NB4 (cell line): ENCODE measurements around the gene OSBPL10.

Experiments
- DNase-seq: peaks from one replicate; pipeline ENCODE4 v3.0.0; 2010; ENCODE audit warnings: low read depth
- H3K4me3 ChIP-seq: one replicate; pipeline ENCODE4 v1.5.1; 2011; ENCODE audit warnings: mild to moderate bottlenecking, low read depth, low read length, moderate library complexity
- MAX ChIP-seq: IDR thresholded peaks from 2 replicates; pipeline ENCODE4 v1.6.1; 2011; ENCODE audit warnings: low read depth, low read length
- MYC ChIP-seq: IDR thresholded peaks from 2 replicates; pipeline ENCODE4 v1.6.1; 2011; ENCODE audit warnings: low read depth, low read length
- POLR2A ChIP-seq: IDR thresholded peaks from 2 replicates; pipeline ENCODE4 v1.6.1; 2011; ENCODE audit warnings: mild to moderate bottlenecking; ENCODE audit not compliant: insufficient read length; ENCODE audit errors: extremely low read depth
- TF ChIP-seq, protein P1 (sequence below): IDR thresholded peaks from one replicate; pipeline ENCODE4 v1.5.1; 2012; ENCODE audit warnings: low read depth, low read length

Gene OSBPL10

GRCh38 chr3:31671451-31671850 lies 309.6 kb downstream of the OSBPL10 start:
- DNase-seq: no peak
- TF ChIP-seq MAX (no peak), MYC (no peak)

GRCh38 chr3:31670722-31671121 lies 310.3 kb downstream of the OSBPL10 start:
- no peak overlapping the region for H3K4me3 ChIP-seq
- no peak for DNase-seq
- no peak for TF ChIP-seq POLR2A
- TF ChIP-seq, protein P1, sequence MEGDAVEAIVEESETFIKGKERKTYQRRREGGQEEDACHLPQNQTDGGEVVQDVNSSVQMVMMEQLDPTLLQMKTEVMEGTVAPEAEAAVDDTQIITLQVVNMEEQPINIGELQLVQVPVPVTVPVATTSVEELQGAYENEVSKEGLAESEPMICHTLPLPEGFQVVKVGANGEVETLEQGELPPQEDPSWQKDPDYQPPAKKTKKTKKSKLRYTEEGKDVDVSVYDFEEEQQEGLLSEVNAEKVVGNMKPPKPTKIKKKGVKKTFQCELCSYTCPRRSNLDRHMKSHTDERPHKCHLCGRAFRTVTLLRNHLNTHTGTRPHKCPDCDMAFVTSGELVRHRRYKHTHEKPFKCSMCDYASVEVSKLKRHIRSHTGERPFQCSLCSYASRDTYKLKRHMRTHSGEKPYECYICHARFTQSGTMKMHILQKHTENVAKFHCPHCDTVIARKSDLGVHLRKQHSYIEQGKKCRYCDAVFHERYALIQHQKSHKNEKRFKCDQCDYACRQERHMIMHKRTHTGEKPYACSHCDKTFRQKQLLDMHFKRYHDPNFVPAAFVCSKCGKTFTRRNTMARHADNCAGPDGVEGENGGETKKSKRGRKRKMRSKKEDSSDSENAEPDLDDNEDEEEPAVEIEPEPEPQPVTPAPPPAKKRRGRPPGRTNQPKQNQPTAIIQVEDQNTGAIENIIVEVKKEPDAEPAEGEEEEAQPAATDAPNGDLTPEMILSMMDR: no peak
- no peak for TF ChIP-seq MAX
- no peak for TF ChIP-seq MYC

More at GRCh38 chr3:31671451-31671850, 309.6 kb downstream of the OSBPL10 start:
- H3K4me3 ChIP-seq: no peak overlapping the region

DNA sequence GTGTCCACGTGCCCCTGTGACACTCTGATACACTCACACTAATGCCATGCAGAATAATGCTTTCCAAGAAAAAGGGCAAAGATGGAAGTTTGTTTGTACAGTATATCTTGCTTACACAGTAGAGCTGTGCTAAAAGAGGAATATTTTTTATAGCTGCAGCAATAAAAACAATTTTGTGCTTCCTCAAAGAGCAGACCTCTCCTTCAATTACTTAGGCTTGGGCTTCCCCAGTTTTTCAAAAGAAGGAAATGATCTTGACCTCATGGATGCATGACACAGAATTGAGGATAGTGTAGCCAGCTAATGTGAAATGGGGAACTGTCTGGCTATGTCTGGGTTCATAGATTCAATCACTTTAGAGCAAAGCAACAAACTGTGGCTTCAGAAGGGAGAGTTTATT lies 310.9 kb downstream of the OSBPL10 start:
- DNase-seq: peak; percentile 15
- no peak for TF ChIP-seq MAX
- TF ChIP-seq, protein P1: no peak
- TF ChIP-seq POLR2A: no peak
- TF ChIP-seq MYC: no peak
- H3K4me3 ChIP-seq: no peak overlapping the region

DNA sequence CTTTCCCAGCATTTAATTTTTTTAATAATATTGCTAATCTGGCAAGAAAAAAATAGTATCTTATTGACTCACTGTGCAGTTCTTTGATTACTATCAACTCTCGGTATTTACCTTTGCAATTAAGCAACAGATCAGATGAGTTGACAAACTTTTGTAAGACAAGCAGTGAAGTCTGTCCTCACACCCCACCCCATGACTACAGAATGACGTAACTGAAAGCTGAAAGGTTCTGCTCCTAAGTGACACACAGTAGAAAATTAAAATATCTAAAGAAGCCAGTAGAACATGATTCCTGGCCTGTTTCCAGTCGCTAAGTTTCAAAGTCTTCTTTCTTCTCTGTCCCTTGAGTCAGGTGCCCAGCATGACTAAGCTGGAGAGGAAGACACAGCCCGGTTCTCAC lies 312.8 kb downstream of the OSBPL10 start:
- TF ChIP-seq, protein P1: no peak
- TF ChIP-seq MYC (no peak), POLR2A (no peak), MAX (no peak)
- no peak overlapping the region for H3K4me3 ChIP-seq
- DNase-seq: no peak

DNA sequence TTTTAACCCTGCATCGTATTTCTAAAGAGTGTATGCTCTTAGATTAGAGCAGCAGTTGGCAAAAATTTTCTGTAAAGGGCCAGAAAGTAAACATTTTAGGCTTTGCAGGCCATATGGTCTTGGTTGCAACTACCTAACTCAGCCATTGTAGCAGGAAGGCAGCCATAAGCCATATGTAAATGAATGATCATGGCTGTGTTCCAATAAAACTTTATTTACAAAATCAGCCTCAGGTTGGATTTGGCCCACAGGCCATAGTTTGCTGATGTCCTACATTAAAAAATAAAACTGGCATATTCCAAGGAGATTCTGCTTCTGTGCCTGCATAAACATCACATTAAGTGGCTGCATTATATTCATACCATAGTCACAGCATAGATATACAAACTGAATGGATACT lies 313.5 kb downstream of the OSBPL10 start:
- DNase-seq: no peak
- H3K4me3 ChIP-seq: no peak overlapping the region
- TF ChIP-seq MAX (no peak), POLR2A (no peak)
- TF ChIP-seq, protein P1: no peak

DNA sequence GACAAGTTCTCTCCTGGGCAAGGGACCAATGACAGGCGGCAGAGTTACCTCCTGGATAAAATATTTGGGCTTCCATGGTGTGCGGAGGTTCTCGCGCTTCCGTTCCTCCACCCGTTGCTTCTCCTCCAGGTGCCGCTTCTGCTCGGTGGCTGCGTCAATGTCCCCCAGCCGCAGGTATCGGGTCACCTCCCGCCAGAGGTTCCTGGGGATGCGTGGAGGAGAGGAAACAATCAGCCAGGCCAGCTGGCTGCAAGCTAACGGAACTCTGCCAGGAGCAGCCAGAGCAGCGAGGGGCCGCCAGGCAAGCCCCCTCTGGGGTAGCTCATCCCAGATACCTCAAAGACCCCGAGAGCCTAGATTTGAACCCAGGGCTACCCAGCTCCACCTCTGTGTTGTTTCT lies 317.0 kb downstream of the OSBPL10 start:
- DNase-seq: no peak
- TF ChIP-seq MYC (no peak), POLR2A (no peak)
- TF ChIP-seq, protein P1: no peak
- H3K4me3 ChIP-seq: no peak overlapping the region
